Midbrain (tissue), 1 donor: ENCODE data around the gene KLK14.

Experiments used
- DNase-seq: peaks from one replicate; lab custom pipeline; 2025; lab: John Stamatoyannopoulos, UW

KLK14 gene

GRCh38 chr19:51086153-51086850, 3.6 kb upstream of the KLK14 start:
- DNase-seq: no peak

- no peak for DNase-seq
Measured at GRCh38 chr19:51084505-51084904, 1.8 kb upstream of the KLK14 start.

GRCh38 chr19:51083783-51084182, 1.1 kb upstream of the KLK14 start:
- no peak for DNase-seq

- no peak for DNase-seq
Measured at GRCh38 chr19:51083181-51083580, 494 bp upstream of the KLK14 start.

GRCh38 chr19:51081476-51081875, 1.2 kb downstream of the KLK14 start:
- DNase-seq: no peak

- no peak for DNase-seq
Measured at GRCh38 chr19:51079481-51080110, 3.1 kb downstream of the KLK14 start.

- DNase-seq: no peak
Measured at GRCh38 chr19:51078731-51079130, 4.0 kb downstream of the KLK14 start.

GRCh38 chr19:51078104-51078503, 4.6 kb downstream of the KLK14 start:
- no peak for DNase-seq

GRCh38 chr19:51076631-51077213, 6.0 kb downstream of the KLK14 start:
- DNase-seq: no peak

GRCh38 chr19:51075998-51076397, 6.7 kb downstream of the KLK14 start:
- no peak for DNase-seq

GRCh38 chr19:51071095-51071405, 11.6 kb downstream of the KLK14 start:
- no peak for DNase-seq

GRCh38 chr19:51070334-51071094, 12.2 kb downstream of the KLK14 start:
- no peak for DNase-seq

GRCh38 chr19:51066393-51067186, 16.1 kb downstream of the KLK14 start:
- no peak for DNase-seq

GRCh38 chr19:51065221-51065960, 17.3 kb downstream of the KLK14 start:
- DNase-seq: no peak

GRCh38 chr19:51064534-51065220, 18.0 kb downstream of the KLK14 start, which contains the start of gene KLK13:
TSS of gene KLK13 (minus strand) at chr19:51065092. CDS start at chr19:51065067, 25 bp downstream.
- DNase-seq: no peak

- DNase-seq: no peak
Measured at GRCh38 chr19:51063664-51064063, 19.0 kb downstream of the KLK14 start.

- no peak for DNase-seq
Measured at GRCh38 chr19:51060973-51061372, 21.7 kb downstream of the KLK14 start.

- no peak for DNase-seq
Measured at GRCh38 chr19:51060336-51060735, 22.4 kb downstream of the KLK14 start.

- no peak for DNase-seq
Measured at GRCh38 chr19:51059715-51060114, 23.0 kb downstream of the KLK14 start.

GRCh38 chr19:51055866-51056265, 26.8 kb downstream of the KLK14 start:
- no peak for DNase-seq

- no peak for DNase-seq
Measured at GRCh38 chr19:51047031-51047335, 35.7 kb downstream of the KLK14 start.
